GM21717 (cell line): ENCODE measurements around the gene TMED7.
"Not testable (repeated sequence)": the region's sequence is repeated elsewhere in the genome, so short reads cannot be mapped to it uniquely, and the experiment has no call there.

Source experiments
- ATAC-seq: cut with Tn5 transposase; IDR thresholded peaks from one replicate; pipeline ENCODE4 v1.9.1; 2021; ENCODE audit warnings: mild to moderate bottlenecking, moderate library complexity; ENCODE audit not compliant: unreplicated experiment

Gene TMED7

DNA sequence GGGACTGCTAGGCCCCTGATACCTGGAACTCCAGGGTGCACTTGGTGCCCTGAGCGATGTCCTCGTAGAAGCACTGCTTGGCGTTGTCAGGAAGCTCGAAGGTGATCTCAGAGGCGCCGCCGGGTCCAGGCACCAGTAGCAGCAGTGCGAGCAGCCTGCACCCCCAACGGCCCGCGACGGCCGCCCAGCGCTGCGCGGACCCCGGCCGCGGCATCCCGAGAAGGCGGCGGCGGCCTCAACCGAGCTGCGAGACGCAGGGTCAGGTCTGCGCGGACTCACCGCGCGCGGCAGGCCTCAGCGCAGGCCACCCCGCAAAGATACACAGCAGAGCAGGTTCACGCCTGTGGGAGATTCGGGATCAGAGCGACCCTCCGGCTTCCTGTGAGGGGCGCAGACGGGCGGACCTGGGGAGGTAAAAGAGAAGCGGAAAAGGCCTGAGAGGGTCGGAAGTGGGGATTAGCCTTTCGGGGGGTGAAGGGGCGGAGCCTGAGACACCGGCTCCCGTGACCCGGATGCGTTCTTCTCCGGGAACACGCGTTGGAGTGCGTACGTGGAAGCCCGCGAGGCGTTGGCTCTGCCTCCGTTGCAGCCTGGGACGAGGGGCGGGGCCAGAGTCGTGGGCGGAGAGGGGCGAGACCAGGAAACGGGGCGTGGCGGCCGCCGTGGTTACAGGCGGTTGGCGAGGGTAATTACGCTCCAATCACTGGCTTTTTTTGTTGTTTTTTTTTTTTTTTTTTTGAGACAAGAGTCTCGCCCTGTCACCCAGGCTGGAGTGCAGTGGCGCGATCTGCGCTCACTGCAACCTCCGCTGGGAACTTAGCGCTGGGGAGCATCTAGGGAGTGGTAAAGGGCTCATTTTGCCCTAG is at the start of gene TMED7:
Gene TMED7, minus strand, starts transcription at position 458 of the 866 bp plus-strand sequence. Its CDS starts 244 bp downstream, at position 214.
- ATAC-seq = peak; percentile 92

GRCh38 chr5:115674782-115675181 is 48.9 kb upstream of the TMED7 start:
- ATAC-seq = not testable (repeated sequence)

GRCh38 chr5:115673596-115673995 is 47.8 kb upstream of the TMED7 start:
- no peak for ATAC-seq

DNA sequence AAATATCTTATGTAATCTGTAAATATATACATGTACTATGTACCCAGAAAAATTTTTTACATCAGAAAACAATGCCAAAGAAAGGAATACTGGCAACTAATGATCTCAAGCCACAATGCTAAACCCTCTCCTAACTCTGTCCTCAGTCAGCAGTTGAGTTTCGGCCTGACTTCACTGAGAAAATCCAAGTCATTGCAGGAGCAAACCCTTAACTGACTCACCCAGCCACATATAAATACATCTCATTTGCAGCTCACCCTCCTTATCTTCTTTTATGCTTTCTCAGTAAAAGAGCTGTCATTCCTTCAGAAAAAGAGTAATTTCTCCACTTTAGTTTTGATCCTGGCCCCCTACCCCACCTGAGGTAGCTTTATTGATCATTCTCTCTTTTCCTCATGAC is 46.1 kb upstream of the TMED7 start:
- ATAC-seq = no peak

- ATAC-seq = no peak
Measured at GRCh38 chr5:115666023-115666422, 40.2 kb upstream of the TMED7 start.

GRCh38 chr5:115661563-115661962 is 35.7 kb upstream of the TMED7 start:
- ATAC-seq = no peak

DNA sequence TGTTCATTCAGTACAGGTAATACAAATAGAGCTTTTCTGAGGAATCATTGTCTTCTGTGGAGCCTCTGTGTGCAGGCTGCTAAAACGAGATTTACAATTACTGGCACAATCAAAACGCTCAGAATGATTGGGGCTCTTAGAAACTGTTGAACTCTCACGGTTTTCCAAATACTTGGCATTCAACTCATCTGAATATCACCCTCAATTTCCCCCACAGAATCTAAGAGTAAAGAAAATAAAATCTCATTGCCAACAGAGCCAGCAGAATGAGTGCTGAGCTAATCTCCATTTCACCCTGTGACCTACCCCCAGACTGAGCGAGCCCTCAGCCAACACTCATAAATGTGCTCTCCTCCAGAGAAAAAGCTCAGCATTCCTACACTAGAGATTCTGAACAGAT is 35.3 kb upstream of the TMED7 start:
- ATAC-seq = no peak

GRCh38 chr5:115657881-115658233 is 32.0 kb upstream of the TMED7 start:
- ATAC-seq = no peak

DNA sequence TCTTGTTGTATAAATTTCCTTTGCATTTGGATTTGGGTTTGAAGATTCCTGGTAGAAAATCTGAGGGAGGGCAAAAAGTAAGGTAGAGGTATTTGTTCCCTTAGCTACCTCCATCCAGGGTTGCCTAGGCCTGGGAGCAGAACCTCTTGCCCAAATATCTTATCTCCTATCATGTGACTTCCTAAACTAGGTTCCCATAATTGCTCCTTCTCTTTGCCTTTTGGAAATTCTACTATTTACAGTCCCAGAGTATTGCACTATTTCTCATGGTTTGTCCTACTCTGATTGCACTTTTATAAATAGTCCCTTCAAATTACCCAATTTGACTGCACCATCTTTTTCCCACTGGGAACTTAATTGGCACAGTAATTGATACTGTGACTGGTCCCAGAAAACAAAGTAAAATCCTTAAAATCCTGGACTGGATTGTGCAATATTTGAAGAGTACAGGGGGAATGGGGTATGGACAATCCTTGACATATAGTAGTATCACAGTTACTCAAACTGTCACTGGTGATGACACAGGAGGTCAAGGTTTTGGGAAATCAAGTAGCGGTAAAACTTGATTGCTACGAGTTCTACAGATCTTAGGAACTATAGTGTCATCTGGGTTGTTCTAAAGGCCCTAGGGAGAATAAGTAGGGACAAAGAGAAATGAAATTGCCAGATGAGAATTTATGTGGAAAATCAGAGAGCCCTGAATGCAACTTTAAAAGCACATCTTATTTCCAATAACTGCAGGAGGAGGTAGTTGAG is 31.5 kb upstream of the TMED7 start:
- no peak for ATAC-seq

DNA sequence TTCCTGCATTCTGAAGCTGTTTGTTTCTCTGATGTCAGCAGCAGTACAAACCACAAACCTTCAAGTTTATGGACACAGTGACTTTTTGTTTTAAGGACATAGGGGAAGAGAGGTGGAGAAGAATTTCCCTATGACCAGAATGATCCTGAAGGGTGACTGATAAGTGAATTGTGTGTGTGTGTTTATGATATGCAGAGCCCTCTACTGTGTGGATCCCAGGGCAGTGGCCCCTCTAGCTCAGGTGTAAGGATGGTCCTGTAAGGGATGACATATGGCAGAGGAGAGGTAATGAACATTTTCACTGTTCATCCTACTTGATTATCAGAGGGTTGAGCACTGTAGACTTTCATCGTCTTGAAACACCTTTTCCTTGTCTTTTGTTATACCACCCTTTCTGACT is 30.6 kb upstream of the TMED7 start:
- ATAC-seq = no peak

DNA sequence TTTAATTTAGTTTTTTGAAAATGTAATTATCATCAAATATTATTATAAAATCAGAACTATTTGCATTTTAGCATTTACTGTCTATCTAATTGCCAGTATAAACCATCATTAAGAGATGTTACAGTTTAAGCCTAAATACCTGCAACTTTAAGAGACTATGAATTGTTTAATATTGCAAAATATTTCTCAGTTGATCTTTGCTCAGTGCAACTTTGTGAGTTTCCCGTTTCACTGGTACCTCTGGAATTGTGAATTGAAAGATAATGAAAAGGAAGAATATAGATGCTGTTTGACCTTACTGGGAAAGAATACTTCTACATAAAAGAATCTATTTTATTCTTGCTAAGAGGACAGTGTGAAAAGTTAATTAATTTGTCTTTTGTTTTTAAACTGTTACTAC is 30.2 kb upstream of the TMED7 start:
- ATAC-seq = no peak

- no peak for ATAC-seq
Measured at GRCh38 chr5:115649541-115649940, 23.7 kb upstream of the TMED7 start.

DNA sequence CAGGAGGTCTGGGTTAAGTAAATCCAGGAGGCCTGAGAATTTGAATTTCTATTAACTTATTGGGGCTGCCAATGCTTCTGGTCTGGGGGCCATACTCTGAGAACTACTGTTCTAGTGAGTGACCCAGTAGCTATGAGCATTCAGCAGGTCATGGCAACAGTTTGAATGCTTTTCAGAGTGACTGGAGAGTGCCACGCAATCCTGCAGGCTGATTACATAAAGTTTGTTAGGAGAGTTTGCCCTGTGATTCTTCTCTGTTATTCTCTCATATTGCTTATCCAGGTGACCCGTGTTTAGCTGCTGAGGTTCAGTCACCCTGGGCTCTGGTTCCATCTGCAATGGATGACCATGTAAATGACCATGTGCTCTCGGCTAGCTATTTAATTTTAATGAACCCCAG is 22.2 kb upstream of the TMED7 start:
- no peak for ATAC-seq

- not testable (repeated sequence) for ATAC-seq
Measured at GRCh38 chr5:115645386-115645785, 19.6 kb upstream of the TMED7 start.

GRCh38 chr5:115644046-115644445 is 18.2 kb upstream of the TMED7 start:
- no peak for ATAC-seq

GRCh38 chr5:115641948-115642347 is 16.1 kb upstream of the TMED7 start:
- no peak for ATAC-seq

GRCh38 chr5:115640274-115640673 is 14.4 kb upstream of the TMED7 start:
- no peak for ATAC-seq

- no peak for ATAC-seq
Measured at GRCh38 chr5:115639377-115639776, 13.5 kb upstream of the TMED7 start.

GRCh38 chr5:115637507-115637906 is 11.7 kb upstream of the TMED7 start:
- ATAC-seq = no peak

DNA sequence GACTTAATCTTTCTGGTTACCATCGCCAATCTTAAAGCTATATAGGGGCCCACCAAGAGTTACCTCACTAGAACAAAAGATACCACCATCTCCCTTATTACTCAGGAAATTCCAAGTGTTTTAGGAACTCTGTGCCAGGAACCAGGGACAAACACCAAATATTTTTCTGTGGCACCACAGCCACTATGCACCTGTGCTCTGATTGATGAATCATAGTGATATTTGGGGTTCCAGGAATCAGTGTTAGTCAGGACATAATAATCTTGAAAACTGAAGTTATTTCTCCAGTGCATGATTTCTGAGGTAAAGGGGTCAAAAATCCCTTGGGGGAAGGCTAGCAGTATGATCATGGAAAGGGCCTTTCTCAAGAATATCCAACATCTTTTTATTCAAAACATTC is 10.2 kb upstream of the TMED7 start:
- no peak for ATAC-seq

DNA sequence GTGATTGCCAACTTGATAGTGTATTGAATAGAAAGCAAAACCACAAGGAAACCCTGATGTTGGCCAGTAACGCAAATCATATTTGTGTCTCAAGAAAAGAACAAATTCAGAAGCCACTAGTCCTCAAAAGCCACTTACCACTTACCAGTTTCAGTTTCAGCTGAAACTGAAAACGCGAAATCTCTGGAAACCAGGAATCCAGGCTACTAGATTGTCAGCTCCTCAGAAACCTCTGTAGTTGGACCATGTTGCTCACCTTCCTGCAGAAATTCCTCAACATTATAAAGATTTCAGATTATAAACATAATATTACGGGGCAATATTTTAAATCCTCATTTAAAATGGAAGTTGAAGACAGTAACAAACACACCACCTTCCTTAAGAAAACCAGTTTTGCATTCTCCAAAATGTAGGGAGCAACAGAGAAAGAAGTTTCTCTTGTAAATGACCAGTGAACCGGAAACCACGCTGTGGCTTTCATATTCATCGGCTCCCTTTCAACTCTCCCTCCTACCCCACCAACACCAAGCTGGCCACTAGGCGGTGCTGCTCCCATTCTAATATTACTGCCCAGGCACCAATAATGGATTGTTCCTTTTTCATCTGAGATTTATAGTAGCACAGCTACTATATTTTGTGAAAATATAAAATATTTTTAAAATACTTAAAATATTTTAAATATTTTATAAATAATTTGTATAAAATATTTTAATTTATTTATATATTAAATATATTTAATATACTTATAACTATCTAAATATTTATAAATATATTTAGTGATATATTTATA is 8.7 kb upstream of the TMED7 start:
- peak; percentile 66 for ATAC-seq
